ENCODE results near the gene DHX35.

- TF ChIP-seq CTCF (IDR thresholded peaks at IDR 0.05) (no peak), POLR2A (IDR thresholded peaks at IDR 0.05) (no peak), POLR2AphosphoS5 (IDR thresholded peaks at IDR 0.05) (peak; percentile 17 to 60 (median 55)), EP300 (IDR thresholded peaks at IDR 0.05; ENCODE audit: low read depth) (peak; percentile 87)
Measured at GRCh38 chr20:39036851-39037250, 74.7 kb downstream of the DHX35 start.
